Peyer's patch (tissue), 4 donors: ENCODE data around the gene GAS7. TPM values are rescaled to one million over a fixed set of nuclear protein-coding genes. Genes with fewer than 3 reads are reported as not detected.

Experiments
- DNase-seq, 3 donors: peaks; one replicate each; pipeline ENCODE4 v3.0.0-alpha.2; 2017 to 2019
- H3K27ac ChIP-seq, 4 donors: fragments of 200-600 bp; sonication (generic); one replicate each; pipeline ENCODE4 v1.5.1; 2016 to 2019
- H3K27me3 ChIP-seq, 2 donors: fragments of 200-600 bp; sonication (generic); one replicate each; pipeline ENCODE4 v1.5.1; 2019
- H3K36me3 ChIP-seq, 3 donors: fragments of 200-600 bp; sonication (generic); one replicate each; pipeline ENCODE4 v1.5.1; 2016 to 2019
- H3K4me1 ChIP-seq, 4 donors: fragments of 200-600 bp; sonication (generic); one replicate each; pipeline ENCODE4 v1.5.1; 2016 to 2019
- H3K4me3 ChIP-seq, 4 donors: fragments of 200-600 bp; sonication (generic); 1 replicate in 3 of 4; 2 replicates in 1 of 4; pipeline ENCODE4 v1.5.1; 2016 to 2019; ENCODE audit warnings: mild to moderate bottlenecking in 1 of 4
- H3K9me3 ChIP-seq, 4 donors: fragments of 200-600 bp; sonication (generic); one replicate each; pipeline ENCODE4 v1.5.1; 2016 to 2019; ENCODE audit warnings: mild to moderate bottlenecking in 1 of 4
- CTCF ChIP-seq, 6 experiments: fragments of 450-650 bp in 4 of 6; fragments of 200-600 bp in 2 of 6; sonication (generic) in 1 of 6; IDR thresholded peaks; one replicate each; pipeline ENCODE4 v1.5.1; 2017 to 2019; ENCODE audit warnings: antibody characterized with exemption in 6 of 6, mild to moderate bottlenecking in 3 of 6, moderate library complexity in 1 of 6
- POLR2A ChIP-seq, 2 donors: fragments of 450-650 bp; IDR thresholded peaks; one replicate each; pipeline ENCODE4 v1.5.1; 2017; ENCODE audit warnings: antibody characterized with exemption in 2 of 2, mild to moderate bottlenecking in 2 of 2, moderate library complexity in 2 of 2
- total RNA-seq, 4 donors: library from RNA; depleted of rRNA; stranded (reverse); fragments of >200 nt; gene quantifications; one replicate each; pipeline ENCODE4 v1.1.0, GENCODE V29; 2016

Gene GAS7
- total RNA-seq, 4 donors from 2014 or later, result 6.8 to 104 (median 27.6) TPM

- H3K27me3 ChIP-seq, result no peaks in the 10 kb centered on the region
- peaks cover 0 to 8% (median 0%) of the 10 kb centered on the region in 4 donors for H3K4me1 ChIP-seq
- no peaks in the 10 kb centered on the region for H3K9me3 ChIP-seq
- TF ChIP-seq CTCF (IDR thresholded peaks at IDR 0.05) (no peak), POLR2A (IDR thresholded peaks at IDR 0.05) (no peak)
- DNase-seq, result peak in 1 of 3 donors; percentile 28
- no peak overlapping the region for H3K27ac ChIP-seq
- H3K36me3 ChIP-seq, result no peaks in the 10 kb centered on the region
- no peak overlapping the region for H3K4me3 ChIP-seq
Observed at GRCh38 chr17:9969301-9969935, 229.0 kb downstream of the GAS7 start.

GRCh38 chr17:9968881-9969280, 229.5 kb downstream of the GAS7 start:
- Histone ChIP-seq H3K27ac (no peak overlapping the region), H3K4me1 (peaks cover 0 to 8% (median 0%) of the 10 kb centered on the region in 4 donors), H3K4me3 (no peak overlapping the region), H3K36me3 (no peaks in the 10 kb centered on the region), H3K9me3 (no peaks in the 10 kb centered on the region), H3K27me3 (no peaks in the 10 kb centered on the region)
- DNase-seq, result no peak
- no peak for TF ChIP-seq POLR2A (IDR thresholded peaks at IDR 0.05)
- no peak for TF ChIP-seq CTCF (IDR thresholded peaks at IDR 0.05)

- Histone ChIP-seq H3K27ac (no peak overlapping the region), H3K36me3 (no peaks in the 10 kb centered on the region), H3K9me3 (no peaks in the 10 kb centered on the region), H3K4me3 (no peak overlapping the region), H3K4me1 (peaks cover 0 to 8% (median 0%) of the 10 kb centered on the region in 4 donors), H3K27me3 (no peaks in the 10 kb centered on the region)
- TF ChIP-seq POLR2A (IDR thresholded peaks at IDR 0.05), result no peak
- no peak for TF ChIP-seq CTCF (IDR thresholded peaks at IDR 0.05)
- DNase-seq, result peak in 1 of 3 donors; percentile 25
Observed at GRCh38 chr17:9968008-9968407, 230.4 kb downstream of the GAS7 start.

GRCh38 chr17:9959377-9959981, 238.9 kb downstream of the GAS7 start:
- no peaks in the 10 kb centered on the region for H3K36me3 ChIP-seq
- DNase-seq, result no peak
- TF ChIP-seq CTCF (IDR thresholded peaks at IDR 0.05), result peak in 3 of 6 experiments; percentile 7 to 19 (median 18)
- TF ChIP-seq POLR2A (IDR thresholded peaks at IDR 0.05), result no peak
- no peaks in the 10 kb centered on the region for H3K4me1 ChIP-seq
- no peaks in the 10 kb centered on the region for H3K27me3 ChIP-seq
- H3K9me3 ChIP-seq, result no peaks in the 10 kb centered on the region
- H3K4me3 ChIP-seq, result no peak overlapping the region
- no peak overlapping the region for H3K27ac ChIP-seq

- no peak for TF ChIP-seq CTCF (IDR thresholded peaks at IDR 0.05)
- TF ChIP-seq POLR2A (IDR thresholded peaks at IDR 0.05), result no peak
- Histone ChIP-seq H3K4me1 (no peaks in the 10 kb centered on the region), H3K27me3 (no peaks in the 10 kb centered on the region), H3K36me3 (no peaks in the 10 kb centered on the region), H3K4me3 (no peak overlapping the region), H3K27ac (no peak overlapping the region), H3K9me3 (no peaks in the 10 kb centered on the region)
- peak in 1 of 3 donors; percentile 15 for DNase-seq
Observed at GRCh38 chr17:9958586-9959281, 239.7 kb downstream of the GAS7 start.
